KMS-11 (cell line): ENCODE measurements around the gene NLRC3.

Source experiments
- H2AFZ ChIP-seq: fragments of 200-600 bp; sonication (generic); 2 replicates; pipeline ENCODE4 v1.6.1; 2016; ENCODE audit warnings: antibody characterized with exemption, mixed run types, low read depth
- H3K27ac ChIP-seq: fragments of 200-600 bp; sonication (generic); 2 replicates; pipeline ENCODE4 v1.6.1; 2016; ENCODE audit warnings: mild to moderate bottlenecking, mixed run types
- H3K27me3 ChIP-seq: fragments of 200-600 bp; sonication (generic); 2 replicates; pipeline ENCODE4 v1.6.1; 2017; ENCODE audit warnings: mild to moderate bottlenecking, low read depth, mixed run types, moderate library complexity; ENCODE audit not compliant: insufficient read depth
- H3K36me3 ChIP-seq: fragments of 200-600 bp; sonication (generic); 2 replicates; pipeline ENCODE4 v1.6.1; 2017; ENCODE audit warnings: mild to moderate bottlenecking, mixed run types; ENCODE audit not compliant: insufficient read depth
- H3K4me1 ChIP-seq: fragments of 200-600 bp; sonication (generic); 2 replicates; pipeline ENCODE4 v1.6.1; 2016; ENCODE audit warnings: mild to moderate bottlenecking, low read depth, mixed run types; ENCODE audit not compliant: poor library complexity, severe bottlenecking
- H3K4me2 ChIP-seq: fragments of 200-600 bp; sonication (generic); 2 replicates; pipeline ENCODE4 v1.7.0; 2016; ENCODE audit warnings: mild to moderate bottlenecking, mixed run types
- H3K4me3 ChIP-seq: fragments of 200-600 bp; sonication (generic); IDR thresholded peaks from 2 replicates; pipeline ENCODE4 v1.6.1; 2017; ENCODE audit warnings: low read depth, low read length, mixed read lengths; ENCODE audit not compliant: insufficient read depth
- H3K79me2 ChIP-seq: fragments of 200-600 bp; sonication (generic); 2 replicates; pipeline ENCODE4 v1.6.1; 2016; ENCODE audit warnings: low read depth, mixed run types; ENCODE audit not compliant: insufficient read depth
- H3K9ac ChIP-seq: fragments of 200-600 bp; sonication (generic); 2 replicates; pipeline ENCODE4 v1.6.1; 2016; ENCODE audit warnings: mild to moderate bottlenecking, mixed run types
- H4K20me1 ChIP-seq: fragments of 200-600 bp; sonication (generic); 2 replicates; pipeline ENCODE4 v1.6.1; 2016; ENCODE audit warnings: mild to moderate bottlenecking, mixed run types; ENCODE audit not compliant: insufficient read depth
- CTCF ChIP-seq: fragments of 200-600 bp; sonication (generic); conservative IDR thresholded peaks from 2 replicates; pipeline ENCODE4 v1.6.1; 2017; ENCODE audit warnings: low read depth, mild to moderate bottlenecking, antibody characterized with exemption, low read length, moderate library complexity, mixed read lengths

The NLRC3 gene

GRCh38 chr16:3519581-3519980 is 57.6 kb downstream of the NLRC3 start:
- Histone ChIP-seq H3K4me2 (no peak overlapping the region), H3K4me3 (no peak overlapping the region), H3K27me3 (no peaks in the 10 kb centered on the region), H3K36me3 (no peaks in the 10 kb centered on the region), H3K27ac (no peak overlapping the region), H3K4me1 (peaks cover 30% of the 10 kb centered on the region), H4K20me1 (no peaks in the 10 kb centered on the region), H3K79me2 (no peaks in the 10 kb centered on the region), H3K9ac (no peak overlapping the region), H2AFZ (no peak overlapping the region)
- no peak for TF ChIP-seq CTCF

GRCh38 chr16:3518986-3519348 is 58.2 kb downstream of the NLRC3 start:
- H4K20me1 ChIP-seq: no peaks in the 10 kb centered on the region
- no peak overlapping the region for H3K4me3 ChIP-seq
- no peaks in the 10 kb centered on the region for H3K27me3 ChIP-seq
- H3K27ac ChIP-seq: no peak overlapping the region
- no peak overlapping the region for H2AFZ ChIP-seq
- no peaks in the 10 kb centered on the region for H3K79me2 ChIP-seq
- no peak for TF ChIP-seq CTCF
- no peak overlapping the region for H3K4me2 ChIP-seq
- H3K9ac ChIP-seq: no peak overlapping the region
- H3K4me1 ChIP-seq: peaks cover 36% of the 10 kb centered on the region
- H3K36me3 ChIP-seq: no peaks in the 10 kb centered on the region

- Histone ChIP-seq H3K27ac (no peak overlapping the region), H4K20me1 (no peaks in the 10 kb centered on the region), H2AFZ (no peak overlapping the region), H3K36me3 (no peaks in the 10 kb centered on the region), H3K4me2 (no peak overlapping the region), H3K4me1 (peaks cover 41% of the 10 kb centered on the region), H3K27me3 (no peaks in the 10 kb centered on the region), H3K4me3 (no peak overlapping the region), H3K79me2 (no peaks in the 10 kb centered on the region), H3K9ac (no peak overlapping the region)
- no peak for TF ChIP-seq CTCF
Measured at GRCh38 chr16:3518292-3518985, 58.8 kb downstream of the NLRC3 start.

GRCh38 chr16:3515897-3516296 is 61.3 kb downstream of the NLRC3 start:
- no peaks in the 10 kb centered on the region for H4K20me1 ChIP-seq
- H3K4me3 ChIP-seq: no peak overlapping the region

More at GRCh38 chr16:3515897-3516296, 61.3 kb downstream of the NLRC3 start:
- H3K27ac ChIP-seq: peak overlapping the region; percentile 82; the same call in 1 of the 2 replicates
- H3K36me3 ChIP-seq: no peaks in the 10 kb centered on the region
- peaks cover 63% of the 10 kb centered on the region for H3K4me1 ChIP-seq
- no peak overlapping the region for H2AFZ ChIP-seq
- H3K79me2 ChIP-seq: no peaks in the 10 kb centered on the region
- H3K9ac ChIP-seq: no peak overlapping the region
- H3K27me3 ChIP-seq: no peaks in the 10 kb centered on the region
- peak overlapping the region; percentile 75; the same call in 1 of the 2 replicates for H3K4me2 ChIP-seq
- TF ChIP-seq CTCF: no peak
